GM10266 (cell line): ENCODE results near the gene ABLIM2.

ENCODE experiments used
- DNase-seq: peaks from one replicate; pipeline ENCODE4 v3.0.0; 2012; ENCODE audit errors: extremely low spot score
- CTCF ChIP-seq: IDR thresholded peaks from 2 replicates; pipeline ENCODE4 v1.5.1; 2012; ENCODE audit warnings: mild to moderate bottlenecking, low read depth; ENCODE audit not compliant: control insufficient read depth, insufficient read depth; ENCODE audit errors: missing control alignments

Gene ABLIM2

GRCh38 chr4:8191136-8191747, 32.6 kb upstream of the ABLIM2 start:
- TF ChIP-seq CTCF = no peak
- DNase-seq = no peak

- DNase-seq = no peak
- no peak for TF ChIP-seq CTCF
These were observed 31.2 kb upstream of the ABLIM2 start for GRCh38 chr4:8189551-8190466.

- DNase-seq = no peak
- no peak for TF ChIP-seq CTCF
These were observed 30.3 kb upstream of the ABLIM2 start for GRCh38 chr4:8188743-8189550.

GRCh38 chr4:8188085-8188484, 29.5 kb upstream of the ABLIM2 start:
- TF ChIP-seq CTCF = no peak
- DNase-seq = no peak

GRCh38 chr4:8185930-8186329, 27.3 kb upstream of the ABLIM2 start:
- DNase-seq = no peak
- no peak for TF ChIP-seq CTCF

GRCh38 chr4:8185295-8185694, 26.7 kb upstream of the ABLIM2 start:
- DNase-seq = no peak
- no peak for TF ChIP-seq CTCF
